Measurements from ENCODE around the gene APOBEC3B.

The APOBEC3B gene

DNA sequence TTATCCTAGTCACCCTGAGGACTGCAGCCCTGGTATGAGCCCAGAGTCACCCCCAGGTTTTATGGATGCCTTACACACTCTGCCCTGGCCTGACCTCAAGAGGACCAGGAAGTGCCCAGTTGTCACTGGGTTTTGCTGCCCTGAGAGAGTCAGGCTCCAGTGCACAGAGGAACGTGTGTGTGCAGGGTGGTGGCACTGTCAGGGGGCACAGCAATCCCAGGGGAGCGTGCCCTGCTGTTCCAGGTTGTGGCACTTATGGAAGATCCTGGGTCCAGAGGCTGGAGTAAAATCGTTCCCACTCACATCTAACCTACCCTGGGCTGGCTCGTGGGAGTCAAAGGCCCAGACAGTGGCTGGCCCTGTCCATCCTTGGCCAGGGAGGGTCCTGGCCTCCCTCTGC lies 17.2 kb upstream of the APOBEC3B start:
- no peak for TF ChIP-seq ZFX (IDR thresholded peaks at IDR 0.05; ENCODE audit: borderline replicate concordance)
- TF ChIP-seq, protein P1, sequence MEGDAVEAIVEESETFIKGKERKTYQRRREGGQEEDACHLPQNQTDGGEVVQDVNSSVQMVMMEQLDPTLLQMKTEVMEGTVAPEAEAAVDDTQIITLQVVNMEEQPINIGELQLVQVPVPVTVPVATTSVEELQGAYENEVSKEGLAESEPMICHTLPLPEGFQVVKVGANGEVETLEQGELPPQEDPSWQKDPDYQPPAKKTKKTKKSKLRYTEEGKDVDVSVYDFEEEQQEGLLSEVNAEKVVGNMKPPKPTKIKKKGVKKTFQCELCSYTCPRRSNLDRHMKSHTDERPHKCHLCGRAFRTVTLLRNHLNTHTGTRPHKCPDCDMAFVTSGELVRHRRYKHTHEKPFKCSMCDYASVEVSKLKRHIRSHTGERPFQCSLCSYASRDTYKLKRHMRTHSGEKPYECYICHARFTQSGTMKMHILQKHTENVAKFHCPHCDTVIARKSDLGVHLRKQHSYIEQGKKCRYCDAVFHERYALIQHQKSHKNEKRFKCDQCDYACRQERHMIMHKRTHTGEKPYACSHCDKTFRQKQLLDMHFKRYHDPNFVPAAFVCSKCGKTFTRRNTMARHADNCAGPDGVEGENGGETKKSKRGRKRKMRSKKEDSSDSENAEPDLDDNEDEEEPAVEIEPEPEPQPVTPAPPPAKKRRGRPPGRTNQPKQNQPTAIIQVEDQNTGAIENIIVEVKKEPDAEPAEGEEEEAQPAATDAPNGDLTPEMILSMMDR (IDR thresholded peaks at IDR 0.05), result no peak

DNA sequence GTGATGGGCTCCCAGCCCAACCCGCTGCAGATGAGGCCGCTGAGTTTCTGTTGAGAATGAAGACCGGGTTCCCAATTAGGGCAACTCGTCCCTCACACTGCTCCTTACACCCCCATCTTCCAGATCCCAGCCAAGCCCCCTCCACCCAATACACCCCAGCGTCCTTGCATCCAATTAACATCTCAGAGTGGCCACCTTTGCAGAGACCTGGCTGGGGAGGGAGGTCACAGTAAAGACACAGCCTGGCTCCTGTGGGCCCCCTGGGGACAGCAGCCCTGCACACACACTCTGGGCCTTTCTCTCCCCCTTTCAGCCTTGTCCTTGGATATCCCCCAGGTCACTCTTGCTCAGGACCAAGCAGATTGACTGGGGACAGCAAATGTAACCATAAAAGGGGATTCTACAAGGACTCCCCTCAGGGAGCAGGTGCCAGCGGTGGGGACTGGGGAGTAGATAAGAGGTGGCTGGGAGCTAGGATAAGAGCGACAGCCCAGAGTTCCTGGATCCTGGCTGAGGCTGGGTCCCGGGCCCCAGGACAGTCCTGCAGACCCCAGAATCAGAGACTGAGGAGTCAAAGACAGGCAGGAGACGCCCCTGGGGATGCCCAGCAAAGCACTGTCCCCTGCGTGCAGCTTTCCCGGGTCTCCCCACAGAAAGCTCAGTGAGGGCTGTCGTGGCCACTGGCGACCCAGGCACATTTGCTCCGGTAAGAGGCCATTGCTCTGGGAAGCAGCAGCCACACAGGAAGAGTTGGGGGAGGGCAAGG lies 16.4 kb upstream of the APOBEC3B start:
- no peak overlapping the region for H3K27ac ChIP-seq
- TF ChIP-seq, protein P1 (IDR thresholded peaks at IDR 0.05), result no peak
- TF ChIP-seq ZFX (IDR thresholded peaks at IDR 0.05; ENCODE audit: borderline replicate concordance), result no peak

More for the DNA sequence above, 17.2 kb upstream of the APOBEC3B start:
- no peak overlapping the region for H3K27ac ChIP-seq

DNA sequence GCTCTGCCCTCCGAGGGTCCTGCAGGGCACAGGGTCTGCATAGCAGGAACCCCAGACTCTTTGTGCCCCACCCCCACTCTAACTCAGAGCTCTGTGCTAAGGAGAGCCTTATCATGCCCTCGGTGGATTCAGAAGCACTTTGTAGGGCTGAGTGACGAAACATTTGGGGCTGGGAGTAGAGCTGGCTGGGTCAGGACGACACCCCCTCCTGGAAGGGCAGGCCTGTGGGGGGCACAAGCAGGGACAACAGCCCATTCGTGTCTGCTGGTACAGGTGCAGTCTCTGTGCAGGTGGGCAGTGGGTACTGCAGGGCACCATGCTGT lies 15.8 kb upstream of the APOBEC3B start:
- TF ChIP-seq, protein P1 (IDR thresholded peaks at IDR 0.05), result no peak
- no peak for TF ChIP-seq ZFX (IDR thresholded peaks at IDR 0.05; ENCODE audit: borderline replicate concordance)

DNA sequence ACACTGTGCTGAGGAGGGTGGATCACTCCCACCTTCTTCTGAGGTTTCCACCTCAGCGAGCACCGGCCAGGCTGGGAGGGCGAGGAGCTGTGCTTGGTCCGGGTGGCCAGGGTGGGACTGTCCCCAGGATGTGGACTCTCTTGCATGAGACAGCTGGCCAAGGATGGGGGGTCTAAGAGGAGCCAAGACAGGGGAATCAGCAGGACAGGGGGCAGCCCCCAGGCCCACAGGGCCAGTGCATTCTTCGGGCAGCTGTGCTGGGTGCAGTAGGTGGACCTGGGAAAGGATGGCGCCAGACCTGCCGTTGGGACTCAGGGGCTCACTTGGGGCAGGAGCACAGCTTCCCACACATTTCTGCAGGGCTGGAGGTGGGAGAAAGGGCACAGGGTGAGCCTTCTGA lies 15.2 kb upstream of the APOBEC3B start:
- TF ChIP-seq, protein P1 (IDR thresholded peaks at IDR 0.05), result no peak
- TF ChIP-seq ZFX (IDR thresholded peaks at IDR 0.05; ENCODE audit: borderline replicate concordance), result no peak
- H3K27ac ChIP-seq, result no peak overlapping the region

More for the DNA sequence above, 15.8 kb upstream of the APOBEC3B start:
- H3K27ac ChIP-seq, result no peak overlapping the region

DNA sequence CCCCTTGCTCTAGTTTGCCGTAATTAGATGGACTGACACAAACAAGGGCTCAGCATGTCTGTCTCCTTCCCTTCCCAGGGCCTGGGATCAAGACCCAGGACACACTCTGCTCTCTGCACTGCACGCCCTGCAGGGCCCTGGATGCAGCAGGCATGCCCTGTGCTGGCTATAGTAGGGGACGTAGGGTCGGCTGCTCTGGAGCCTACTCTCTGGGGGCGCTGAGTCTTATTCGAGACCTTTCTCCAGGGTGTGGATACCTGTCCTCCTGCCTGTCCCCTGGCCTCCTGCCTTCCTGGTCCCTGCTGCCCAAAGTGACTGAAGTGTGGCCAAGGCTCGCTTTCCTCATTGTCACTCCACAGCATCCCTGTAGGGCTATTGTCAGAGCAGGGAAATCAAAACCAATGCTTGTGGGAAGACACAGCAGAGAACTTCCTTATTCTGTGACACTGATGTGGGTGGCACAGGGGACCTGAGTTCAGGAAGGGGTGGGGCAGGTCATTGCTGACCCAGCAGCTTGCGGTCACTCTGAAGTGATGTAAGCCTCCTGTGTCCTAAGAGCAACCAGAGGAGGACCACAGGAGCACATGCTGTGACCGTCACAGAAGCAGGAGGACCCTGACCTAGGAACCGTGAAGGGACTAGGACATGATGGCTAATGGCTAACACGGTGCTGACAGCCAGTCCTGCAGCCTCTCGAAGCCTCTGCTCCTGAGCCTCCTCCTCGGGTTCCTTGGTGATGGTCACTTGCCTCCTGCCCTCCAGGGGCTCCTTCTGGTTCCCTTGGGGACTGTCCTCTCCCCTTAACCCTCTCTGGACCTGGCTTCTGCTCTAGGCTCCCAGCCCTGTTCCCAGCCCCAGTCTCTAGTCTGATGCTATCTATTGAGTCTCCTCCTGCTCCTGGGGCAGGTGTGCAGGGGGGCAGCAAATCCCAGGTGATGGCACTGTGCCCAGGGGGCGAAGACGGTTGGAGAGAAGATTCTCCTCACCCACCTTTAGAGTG lies 14.4 kb upstream of the APOBEC3B start:
- no peak for TF ChIP-seq ZFX (IDR thresholded peaks at IDR 0.05; ENCODE audit: borderline replicate concordance)
- TF ChIP-seq, protein P1 (IDR thresholded peaks at IDR 0.05), result no peak

DNA sequence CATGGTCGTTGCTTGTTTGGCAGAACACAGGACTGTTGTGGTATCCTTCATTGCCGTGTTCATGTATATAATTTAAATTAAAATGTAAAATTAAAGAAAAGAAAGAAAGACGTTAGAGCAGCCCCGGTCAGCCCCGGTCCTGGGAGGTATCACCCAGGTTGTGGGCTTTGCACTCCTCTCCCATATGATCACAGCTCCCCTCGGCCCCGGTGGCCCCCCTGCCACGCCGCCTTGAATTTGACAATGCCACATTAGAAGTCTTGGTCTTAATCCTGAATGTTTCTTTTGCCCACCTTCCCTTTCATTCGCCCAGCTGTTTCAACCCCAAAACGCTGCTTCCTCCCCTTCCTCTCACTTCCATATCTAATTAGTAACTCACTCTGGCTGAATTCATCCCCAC lies 13.3 kb upstream of the APOBEC3B start:
- TF ChIP-seq, protein P1 (IDR thresholded peaks at IDR 0.05), result no peak
- TF ChIP-seq ZFX (IDR thresholded peaks at IDR 0.05; ENCODE audit: borderline replicate concordance), result no peak

More for the DNA sequence above, 14.4 kb upstream of the APOBEC3B start:
- H3K27ac ChIP-seq, result no peak overlapping the region

More for the DNA sequence above, 13.3 kb upstream of the APOBEC3B start:
- no peak overlapping the region for H3K27ac ChIP-seq
